Caco-2 (cell line): ENCODE data around the gene SNCA. TPM values are rescaled to one million over a fixed set of nuclear protein-coding genes. Genes with fewer than 3 reads are reported as not detected.

Experiments
- BruUV-seq: library from RNA; stranded (reverse); fragments of 400-500 nt; replicated peaks from 2 replicates; lab custom pipeline; 2021; lab: Mats Ljungman, UMichigan
- CTCF ChIA-PET: fragments of 300-600 bp; sonication (Branson Sonifier 250); formaldehyde crosslinking; loops from one replicate; lab custom pipeline; 2022; ENCODE audit warnings: antibody characterized with exemption; lab: Charles Lee
- POLR2A ChIA-PET: fragments of 300-600 bp; sonication (Branson Sonifier 250); formaldehyde crosslinking; loops from one replicate; lab custom pipeline; 2022; ENCODE audit warnings: antibody characterized with exemption; lab: Charles Lee
- DNase-seq, 2 experiments: peaks; one replicate each; pipeline versions ENCODE4 v3.0.0 to v3.0.0-alpha.2; 2020 to 2022
- H3K27me3 ChIP-seq: replicated peaks from 2 replicates; pipeline ENCODE4 v1.6.0; 2011; ENCODE audit warnings: low read length; ENCODE audit not compliant: control insufficient read depth, insufficient read depth
- H3K36me3 ChIP-seq: 2 replicates; pipeline ENCODE4 v1.5.1; 2011; ENCODE audit warnings: low read length; ENCODE audit not compliant: control insufficient read depth, insufficient read depth
- H3K4me1 ChIP-seq: fragments of 250-450 bp; sonication (Bioruptor Pico); 2 replicates; pipeline ENCODE4 v1.5.1; 2020; ENCODE audit warnings: mild to moderate bottlenecking
- H3K4me3 ChIP-seq: 2 replicates; pipeline ENCODE4 v1.5.1; 2011; ENCODE audit warnings: low read depth, mild to moderate bottlenecking, control low read depth, low read length
- H3K9me3 ChIP-seq: fragments of 250-450 bp; sonication (Bioruptor Pico); 2 replicates; pipeline ENCODE4 v1.5.1; 2020; ENCODE audit warnings: mild to moderate bottlenecking, moderate library complexity
- H3K27ac Mint-ChIP-seq: one replicate; pipeline ENCODE4 v1.8.0; 2022; ENCODE audit warnings: mixed read lengths; ENCODE audit not compliant: unreplicated experiment
- H3K27me3 Mint-ChIP-seq: one replicate; pipeline ENCODE4 v1.8.0; 2022; ENCODE audit warnings: mixed read lengths; ENCODE audit not compliant: insufficient read depth, unreplicated experiment
- H3K36me3 Mint-ChIP-seq: one replicate; pipeline ENCODE4 v1.8.0; 2022; ENCODE audit warnings: mild to moderate bottlenecking, mixed read lengths; ENCODE audit not compliant: insufficient read depth, unreplicated experiment
- H3K4me1 Mint-ChIP-seq: one replicate; pipeline ENCODE4 v1.8.0; 2022; ENCODE audit warnings: low read depth, mixed read lengths; ENCODE audit not compliant: unreplicated experiment
- H3K4me3 Mint-ChIP-seq: one replicate; pipeline ENCODE4 v1.8.0; 2022; ENCODE audit warnings: mild to moderate bottlenecking, moderate library complexity, mixed read lengths; ENCODE audit not compliant: unreplicated experiment
- H3K9me3 Mint-ChIP-seq: one replicate; pipeline ENCODE4 v1.8.0; 2022; ENCODE audit warnings: mixed read lengths; ENCODE audit not compliant: unreplicated experiment
- CTCF ChIP-seq, 2 experiments: fragments of 200-600 bp in 1 of 2; IDR thresholded peaks; 1 replicate in 1 of 2; 2 replicates in 1 of 2; pipeline versions ENCODE4 v1.5.1 to v1.8.0; 2011 to 2022; ENCODE audit warnings: antibody characterized with exemption in 1 of 2, control low read depth in 1 of 2, inconsistent platforms in 1 of 2, low read depth in 1 of 2, low read length in 1 of 2, mild to moderate bottlenecking in 1 of 2, moderate library complexity in 1 of 2; ENCODE audit not compliant: insufficient read depth in 1 of 2, severe bottlenecking in 1 of 2, unreplicated experiment in 1 of 2
- intact Hi-C: fragments of 100-400 bp; cut with micrococcal nuclease; formaldehyde crosslinking; loops from one replicate; pipeline ENCODE4 v1.10.0; 2022; ENCODE audit not compliant: unreplicated experiment
- total RNA-seq: library from RNA; stranded (reverse); gene quantifications from 2 replicates; pipeline ENCODE4 v1.2.3, GENCODE V29; 2022

The SNCA gene
- total RNA-seq, 1 experiment from 2014 or later: 8.4 TPM

GRCh38 chr4:89752932-89753598, 83.9 kb downstream of the SNCA start:
- POLR2A ChIA-PET: no interaction called here
- Mint-ChIP-seq H3K4me3 (peak overlapping the region; percentile 9), H3K36me3 (no peaks in the 10 kb centered on the region), H3K4me1 (peaks cover 15% of the 10 kb centered on the region), H3K27me3 (no peaks in the 10 kb centered on the region), H3K9me3 (no peaks in the 10 kb centered on the region), H3K27ac (peak overlapping the region; percentile 8)
- Histone ChIP-seq H3K36me3 (no peaks in the 10 kb centered on the region), H3K9me3 (no peaks in the 10 kb centered on the region), H3K4me3 (no peak overlapping the region), H3K4me1 (peaks cover 11% of the 10 kb centered on the region), H3K27me3 (no peaks in the 10 kb centered on the region)
- CTCF ChIA-PET: interaction anchor here (0.7 kb wide), 1 partner anchor 112 kb away, joined by 4 read pairs; no protein-coding TSS in a partner anchor
- DNase-seq: peak in 1 of 2 experiments; percentile 43
- BruUV-seq: no TSS peak
- intact Hi-C loops: loop anchor here (10.0 kb wide), 1 partner anchor 82 kb away; the partner anchor contains the start of gene SNCA
- no peak for TF ChIP-seq CTCF (IDR thresholded peaks at IDR 0.05; ENCODE audit: insufficient read depth in 1 of 2, low read depth in 1 of 2, low read length in 1 of 2, severe bottlenecking in 1 of 2, unreplicated experiment in 1 of 2)

- H3K27me3 Mint-ChIP-seq: no peaks in the 10 kb centered on the region
- TF ChIP-seq CTCF (IDR thresholded peaks at IDR 0.05; ENCODE audit: insufficient read depth in 1 of 2, low read depth in 1 of 2, low read length in 1 of 2, severe bottlenecking in 1 of 2, unreplicated experiment in 1 of 2): no peak
- no peak overlapping the region for H3K4me3 Mint-ChIP-seq
- H3K27me3 ChIP-seq: no peaks in the 10 kb centered on the region
- no peak overlapping the region for H3K4me3 ChIP-seq
- H3K27ac Mint-ChIP-seq: no peak overlapping the region
- no peaks in the 10 kb centered on the region for H3K36me3 ChIP-seq
- ChIA-PET CTCF (no interaction called here), POLR2A (no interaction called here)
- intact Hi-C loops: loop anchor here (10.0 kb wide), 1 partner anchor 83 kb away; the partner anchor contains the start of gene SNCA
- no peaks in the 10 kb centered on the region for H3K9me3 Mint-ChIP-seq
- BruUV-seq: no TSS peak
- H3K9me3 ChIP-seq: no peaks in the 10 kb centered on the region
- H3K4me1 Mint-ChIP-seq: peaks cover 15% of the 10 kb centered on the region
- H3K36me3 Mint-ChIP-seq: no peaks in the 10 kb centered on the region
- peaks cover 11% of the 10 kb centered on the region for H3K4me1 ChIP-seq
- no peak for DNase-seq
Measured at GRCh38 chr4:89751416-89751815, 85.5 kb downstream of the SNCA start.

DNA sequence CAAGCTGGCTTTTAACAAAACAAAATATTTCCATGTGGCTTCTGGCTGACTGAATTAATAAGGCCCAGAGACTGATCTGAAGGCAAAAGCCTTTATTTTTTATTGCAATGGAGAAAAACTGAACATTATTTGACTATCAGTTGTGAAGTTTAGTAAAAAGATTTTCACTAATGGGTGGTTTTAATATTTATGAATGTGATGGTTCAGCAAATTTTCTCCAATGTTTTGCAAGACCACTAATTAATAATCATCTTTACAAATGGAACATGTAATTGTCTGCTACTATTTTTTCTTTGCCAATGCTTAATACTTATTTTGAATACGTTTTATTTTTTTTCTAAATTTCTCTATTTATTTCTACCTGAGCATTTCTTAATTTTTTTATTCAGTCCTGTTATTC, 90.6 kb downstream of the SNCA start:
- no peaks in the 10 kb centered on the region for H3K9me3 Mint-ChIP-seq

More for the DNA sequence above, 90.6 kb downstream of the SNCA start:
- no TSS peak for BruUV-seq
- H3K9me3 ChIP-seq: no peaks in the 10 kb centered on the region
- Mint-ChIP-seq H3K4me1 (no peaks in the 10 kb centered on the region), H3K4me3 (no peak overlapping the region), H3K27me3 (no peaks in the 10 kb centered on the region), H3K36me3 (no peaks in the 10 kb centered on the region), H3K27ac (no peak overlapping the region)
- no peaks in the 10 kb centered on the region for H3K4me1 ChIP-seq
- H3K4me3 ChIP-seq: no peak overlapping the region
- ChIA-PET CTCF (no interaction called here), POLR2A (no interaction called here)
- H3K27me3 ChIP-seq: no peaks in the 10 kb centered on the region
- DNase-seq: no peak
- no peak for TF ChIP-seq CTCF (IDR thresholded peaks at IDR 0.05; ENCODE audit: insufficient read depth in 1 of 2, low read depth in 1 of 2, low read length in 1 of 2, severe bottlenecking in 1 of 2, unreplicated experiment in 1 of 2)
- intact Hi-C loops: no loop called here
- H3K36me3 ChIP-seq: no peaks in the 10 kb centered on the region
